Mesendoderm (in vitro differentiated cells): Measurements from ENCODE around the gene GRB10.

Experiments used
- DNase-seq: peaks from one replicate; pipeline ENCODE4 v3.0.0; 2013
- H2AK5ac ChIP-seq: 2 replicates; pipeline ENCODE4 v1.6.1; 2013; ENCODE audit warnings: low read length, inconsistent platforms
- H2BK120ac ChIP-seq: 2 replicates; pipeline ENCODE4 v1.6.1; 2013; ENCODE audit warnings: low read depth, mild to moderate bottlenecking, low read length, moderate library complexity, mixed read lengths
- H2BK15ac ChIP-seq: replicated peaks from 2 replicates; pipeline ENCODE4 v1.6.1; 2013; ENCODE audit warnings: low read depth, mild to moderate bottlenecking, moderate library complexity
- H2BK5ac ChIP-seq: 2 replicates; pipeline ENCODE4 v1.6.1; 2013; ENCODE audit warnings: low read length, inconsistent platforms
- H3K18ac ChIP-seq: 2 replicates; pipeline ENCODE4 v1.6.1; 2013; ENCODE audit warnings: mild to moderate bottlenecking, low read length, mixed read lengths
- H3K23ac ChIP-seq: one replicate; pipeline ENCODE4 v1.6.1; 2013; ENCODE audit warnings: low read length
- H3K27ac ChIP-seq: 2 replicates; pipeline ENCODE4 v1.5.1; 2013; ENCODE audit warnings: low read depth, mild to moderate bottlenecking, inconsistent platforms, low read length, moderate library complexity
- H3K27me3 ChIP-seq: 2 replicates; pipeline ENCODE4 v1.6.1; 2013; ENCODE audit warnings: low read length, control low read depth, mild to moderate bottlenecking, inconsistent platforms; ENCODE audit not compliant: insufficient read depth, poor library complexity
- H3K36me3 ChIP-seq: 2 replicates; pipeline ENCODE4 v1.6.1; 2013; ENCODE audit warnings: low read length, inconsistent platforms; ENCODE audit not compliant: control insufficient read depth, insufficient read depth
- H3K4ac ChIP-seq: one replicate; pipeline ENCODE4 v1.6.1; 2013; ENCODE audit warnings: low read depth, mild to moderate bottlenecking, low read length, moderate library complexity
- H3K4me1 ChIP-seq: 2 replicates; pipeline ENCODE4 v1.6.1; 2013; ENCODE audit warnings: low read depth, low read length, inconsistent platforms; ENCODE audit not compliant: control insufficient read depth
- H3K4me2 ChIP-seq: 2 replicates; pipeline ENCODE4 v1.6.1; 2013; ENCODE audit warnings: low read length
- H3K4me3 ChIP-seq: 2 replicates; pipeline ENCODE4 v1.5.1; 2013; ENCODE audit warnings: mild to moderate bottlenecking, low read length
- H3K56ac ChIP-seq: one replicate; pipeline ENCODE4 v1.6.1; 2013; ENCODE audit warnings: low read length
- H3K79me1 ChIP-seq: 2 replicates; pipeline ENCODE4 v1.6.1; 2013; ENCODE audit warnings: low read length, inconsistent platforms
- H3K79me2 ChIP-seq: 2 replicates; pipeline ENCODE4 v1.6.1; 2013; ENCODE audit warnings: mild to moderate bottlenecking, low read length; ENCODE audit not compliant: control insufficient read depth, insufficient read depth
- H3K9ac ChIP-seq: 2 replicates; pipeline ENCODE4 v1.6.1; 2013; ENCODE audit warnings: low read length, inconsistent platforms
- H4K5ac ChIP-seq: one replicate; pipeline ENCODE4 v1.6.1; 2013; ENCODE audit warnings: low read length
- H4K8ac ChIP-seq: one replicate; pipeline ENCODE4 v1.6.1; 2013; ENCODE audit warnings: low read depth, mild to moderate bottlenecking, control low read depth, low read length, moderate library complexity
- WGBS: extraction: QIAGEN DNeasy Blood & Tissue Kit; methylation state at CpG from one replicate; pipeline ENCODE4 v1.1.7; 2013; ENCODE audit warnings: low lambda C conversion rate, missing lambda C conversion rate; ENCODE audit not compliant: insufficient coverage; ENCODE audit errors: extremely low coverage; 5-methylcytosine and 5-hydroxymethylcytosine counted together

Gene GRB10

GRCh38 chr7:50725774-50726173 lies 56.9 kb downstream of the GRB10 start:
- no peak overlapping the region for H2BK5ac ChIP-seq
- no peak overlapping the region for H3K4ac ChIP-seq
- H3K23ac ChIP-seq: no peak overlapping the region
- no peak overlapping the region for H4K8ac ChIP-seq
- no peak overlapping the region for H2BK120ac ChIP-seq
- DNase-seq: no peak
- H3K9ac ChIP-seq: no peak overlapping the region
- no peak overlapping the region for H2BK15ac ChIP-seq
- H3K27me3 ChIP-seq: no peaks in the 10 kb centered on the region
- WGBS: no CpG with 5 or more reads among the region's 3 CpGs
- no peak overlapping the region for H2AK5ac ChIP-seq
- H3K79me2 ChIP-seq: peaks cover 51% of the 10 kb centered on the region
- no peak overlapping the region for H3K56ac ChIP-seq
- no peak overlapping the region for H3K4me2 ChIP-seq
- H3K79me1 ChIP-seq: peaks cover 50% of the 10 kb centered on the region
- no peak overlapping the region for H3K27ac ChIP-seq
- no peak overlapping the region for H3K4me3 ChIP-seq
- peaks cover 3% of the 10 kb centered on the region for H3K4me1 ChIP-seq
- H3K36me3 ChIP-seq: peaks cover 1% of the 10 kb centered on the region
- H3K18ac ChIP-seq: no peak overlapping the region
- H4K5ac ChIP-seq: no peak overlapping the region

GRCh38 chr7:50724526-50725520 lies 57.9 kb downstream of the GRB10 start:
- Histone ChIP-seq H3K18ac (no peak overlapping the region), H3K4me1 (no peaks in the 10 kb centered on the region), H3K4me3 (no peak overlapping the region), H3K36me3 (peaks cover 1% of the 10 kb centered on the region), H2BK5ac (no peak overlapping the region), H3K79me2 (peaks cover 48% of the 10 kb centered on the region), H3K4me2 (no peak overlapping the region), H2BK15ac (no peak overlapping the region), H3K27me3 (no peaks in the 10 kb centered on the region), H3K23ac (peak overlapping the region; percentile 51), H3K79me1 (peaks cover 46% of the 10 kb centered on the region), H3K4ac (no peak overlapping the region), H3K27ac (no peak overlapping the region), H4K5ac (no peak overlapping the region), H2AK5ac (no peak overlapping the region), H3K9ac (no peak overlapping the region), H4K8ac (no peak overlapping the region), H2BK120ac (no peak overlapping the region), H3K56ac (no peak overlapping the region)
- DNase-seq: peak; percentile 63
- no CpG with 5 or more reads among the region's 18 CpGs for WGBS

DNA sequence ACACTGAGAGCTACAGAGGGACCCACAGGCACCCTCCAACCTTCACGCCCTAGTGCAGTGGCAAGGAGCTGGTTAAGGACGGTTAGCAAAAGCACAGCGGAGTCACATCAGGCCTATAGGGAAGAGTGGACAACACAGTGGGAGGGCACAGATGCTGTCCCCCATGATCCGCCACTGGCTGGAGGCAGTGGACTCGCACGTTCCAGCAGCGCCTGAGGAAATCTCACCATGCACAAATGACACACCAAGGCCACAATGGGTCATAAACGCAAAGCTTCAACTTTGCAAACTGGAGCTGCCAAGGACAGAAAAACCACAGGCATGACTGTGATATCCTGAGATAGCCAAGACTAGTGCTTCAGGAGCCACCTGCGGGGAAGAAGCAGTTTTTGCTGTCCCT lies 58.8 kb downstream of the GRB10 start:
- Histone ChIP-seq H3K23ac (no peak overlapping the region), H3K56ac (no peak overlapping the region), H3K4ac (no peak overlapping the region), H2BK5ac (no peak overlapping the region), H2BK15ac (no peak overlapping the region), H3K18ac (no peak overlapping the region), H3K36me3 (peaks cover 1% of the 10 kb centered on the region), H3K4me1 (no peaks in the 10 kb centered on the region), H3K79me1 (peaks cover 43% of the 10 kb centered on the region), H3K27me3 (no peaks in the 10 kb centered on the region), H3K4me2 (no peak overlapping the region), H3K27ac (no peak overlapping the region), H2BK120ac (no peak overlapping the region), H3K79me2 (peaks cover 47% of the 10 kb centered on the region), H2AK5ac (no peak overlapping the region), H4K8ac (no peak overlapping the region), H3K4me3 (no peak overlapping the region), H3K9ac (no peak overlapping the region), H4K5ac (no peak overlapping the region)
- no CpG with 5 or more reads among the region's 9 CpGs for WGBS
- no peak for DNase-seq

GRCh38 chr7:50723173-50723572 lies 59.5 kb downstream of the GRB10 start:
- no peak overlapping the region for H3K4me3 ChIP-seq
- no peak overlapping the region for H3K23ac ChIP-seq
- no peak overlapping the region for H4K5ac ChIP-seq
- H3K18ac ChIP-seq: no peak overlapping the region
- H2BK5ac ChIP-seq: no peak overlapping the region
- H3K9ac ChIP-seq: no peak overlapping the region
- H2BK15ac ChIP-seq: no peak overlapping the region
- no peak overlapping the region for H2AK5ac ChIP-seq
- H3K36me3 ChIP-seq: peaks cover 1% of the 10 kb centered on the region
- no peak overlapping the region for H3K4ac ChIP-seq
- WGBS: no CpG with 5 or more reads among the region's 4 CpGs
- no peak overlapping the region for H3K27ac ChIP-seq
- no peak overlapping the region for H3K56ac ChIP-seq
- H3K27me3 ChIP-seq: no peaks in the 10 kb centered on the region
- H3K79me2 ChIP-seq: peaks cover 48% of the 10 kb centered on the region
- H2BK120ac ChIP-seq: no peak overlapping the region
- no peaks in the 10 kb centered on the region for H3K4me1 ChIP-seq
- DNase-seq: no peak
- peaks cover 46% of the 10 kb centered on the region for H3K79me1 ChIP-seq
- no peak overlapping the region for H3K4me2 ChIP-seq
- H4K8ac ChIP-seq: no peak overlapping the region

DNA sequence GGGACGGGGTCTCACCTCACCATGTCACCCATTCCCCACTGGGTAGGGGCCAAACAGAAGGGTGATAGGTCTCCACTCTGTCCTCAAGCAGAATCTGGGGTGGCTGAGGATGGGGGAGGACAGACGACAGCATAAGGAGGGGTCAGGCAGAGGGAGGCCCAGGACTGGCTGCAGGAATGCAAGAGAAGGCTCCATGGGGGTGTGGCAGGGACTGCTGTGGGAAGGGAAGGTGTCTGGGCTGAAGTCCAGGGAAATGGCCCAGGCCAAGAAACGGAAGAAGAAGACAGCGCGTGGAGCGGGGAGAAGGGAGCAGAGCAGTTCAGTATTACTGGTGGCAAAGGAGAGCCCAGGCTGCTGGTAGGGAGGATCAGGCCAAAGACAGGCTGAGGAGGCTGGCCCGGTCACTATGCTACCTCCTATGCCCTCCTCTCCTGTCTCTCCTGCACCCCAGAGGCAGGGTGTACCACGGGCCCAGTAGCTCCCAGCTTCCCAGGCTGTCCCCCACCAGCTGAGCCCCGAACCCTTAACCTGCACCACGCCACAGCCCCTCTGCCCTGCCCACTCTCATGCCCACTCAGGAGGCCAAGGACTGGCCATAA lies 60.9 kb downstream of the GRB10 start:
- no peak overlapping the region for H2BK120ac ChIP-seq
- H3K4me1 ChIP-seq: no peaks in the 10 kb centered on the region
- peak; percentile 31 for DNase-seq
- H3K79me2 ChIP-seq: peaks cover 57% of the 10 kb centered on the region
- no peak overlapping the region for H3K18ac ChIP-seq
- H3K36me3 ChIP-seq: peaks cover 1% of the 10 kb centered on the region
- H3K4me2 ChIP-seq: no peak overlapping the region
- H3K4ac ChIP-seq: no peak overlapping the region
- no peaks in the 10 kb centered on the region for H3K27me3 ChIP-seq
- no peak overlapping the region for H3K23ac ChIP-seq
- H3K27ac ChIP-seq: no peak overlapping the region
- H3K56ac ChIP-seq: no peak overlapping the region
- no peak overlapping the region for H2BK15ac ChIP-seq
- no peak overlapping the region for H3K4me3 ChIP-seq
- H2AK5ac ChIP-seq: no peak overlapping the region
- peaks cover 51% of the 10 kb centered on the region for H3K79me1 ChIP-seq
- no peak overlapping the region for H4K5ac ChIP-seq
- no peak overlapping the region for H2BK5ac ChIP-seq
- H4K8ac ChIP-seq: no peak overlapping the region
- no CpG with 5 or more reads among the region's 10 CpGs for WGBS
- no peak overlapping the region for H3K9ac ChIP-seq
